ENCODE results near the gene SC5D.

Gene SC5D, protein sequence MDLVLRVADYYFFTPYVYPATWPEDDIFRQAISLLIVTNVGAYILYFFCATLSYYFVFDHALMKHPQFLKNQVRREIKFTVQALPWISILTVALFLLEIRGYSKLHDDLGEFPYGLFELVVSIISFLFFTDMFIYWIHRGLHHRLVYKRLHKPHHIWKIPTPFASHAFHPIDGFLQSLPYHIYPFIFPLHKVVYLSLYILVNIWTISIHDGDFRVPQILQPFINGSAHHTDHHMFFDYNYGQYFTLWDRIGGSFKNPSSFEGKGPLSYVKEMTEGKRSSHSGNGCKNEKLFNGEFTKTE

GRCh38 chr11:121292495-121293287, at the start of gene SC5D:
Gene SC5D, plus strand, starts transcription at chr11:121292771. Its CDS starts 10,605 bp downstream, at chr11:121303376.
- peak; percentile 91 for DNase-seq (ENCODE audit: low read depth)

- peak; percentile 3 for DNase-seq (ENCODE audit: low read depth)
These were observed 47.7 kb upstream of the SC5D start for GRCh38 chr11:121244884-121245283.

GRCh38 chr11:121246021-121246768, 46.4 kb upstream of the SC5D start:
- no peak for DNase-seq (ENCODE audit: low read depth)

DNA sequence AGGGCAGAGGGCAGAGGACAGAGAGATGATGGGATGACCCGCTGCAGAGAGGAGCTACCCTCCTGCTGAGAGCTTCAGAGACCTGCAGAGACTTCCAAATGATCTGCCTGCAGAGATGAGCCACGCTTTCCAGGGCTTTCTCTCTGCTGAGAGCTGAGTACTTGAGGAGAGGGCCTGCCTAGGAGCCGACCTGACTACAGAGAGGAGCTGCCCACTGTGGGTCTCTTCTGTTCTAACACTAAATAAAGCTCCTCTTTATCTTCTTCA, 45.9 kb upstream of the SC5D start:
- no peak for DNase-seq (ENCODE audit: low read depth)

- no peak for DNase-seq (ENCODE audit: low read depth)
These were observed 44.1 kb upstream of the SC5D start for GRCh38 chr11:121248496-121248895.

DNA sequence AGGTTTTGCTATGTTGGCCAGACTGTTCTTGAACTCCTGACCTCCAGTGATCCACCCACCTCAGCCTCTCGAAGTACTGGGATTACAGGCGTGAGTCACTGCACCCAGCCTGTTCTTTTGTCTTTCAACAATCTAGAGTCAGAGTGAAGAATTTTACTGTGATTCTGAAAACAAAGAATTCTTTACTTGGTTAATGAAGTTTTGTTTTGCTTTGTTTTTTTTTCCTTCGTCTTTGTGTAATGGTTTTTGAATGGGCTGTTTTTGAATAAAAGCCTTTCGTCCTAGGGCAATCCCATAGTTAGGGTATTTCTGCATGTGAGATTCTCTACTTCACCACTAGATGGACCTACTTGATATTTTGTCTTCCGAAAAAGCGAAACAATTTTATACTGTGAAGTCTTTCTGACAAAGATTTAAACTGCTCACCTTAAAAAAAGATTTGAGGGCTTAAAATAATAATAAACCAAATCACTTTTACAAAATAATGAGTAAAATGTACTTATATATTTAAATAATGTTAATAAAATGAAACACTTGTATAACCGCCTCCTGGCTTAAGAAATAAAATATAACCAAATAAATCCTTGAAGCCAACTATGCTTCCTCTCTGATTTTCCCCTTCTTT, 43.4 kb upstream of the SC5D start:
- peak; percentile 55 for DNase-seq (ENCODE audit: low read depth)

GRCh38 chr11:121250843-121251242, 41.7 kb upstream of the SC5D start:
- DNase-seq (ENCODE audit: low read depth), result no peak

DNA sequence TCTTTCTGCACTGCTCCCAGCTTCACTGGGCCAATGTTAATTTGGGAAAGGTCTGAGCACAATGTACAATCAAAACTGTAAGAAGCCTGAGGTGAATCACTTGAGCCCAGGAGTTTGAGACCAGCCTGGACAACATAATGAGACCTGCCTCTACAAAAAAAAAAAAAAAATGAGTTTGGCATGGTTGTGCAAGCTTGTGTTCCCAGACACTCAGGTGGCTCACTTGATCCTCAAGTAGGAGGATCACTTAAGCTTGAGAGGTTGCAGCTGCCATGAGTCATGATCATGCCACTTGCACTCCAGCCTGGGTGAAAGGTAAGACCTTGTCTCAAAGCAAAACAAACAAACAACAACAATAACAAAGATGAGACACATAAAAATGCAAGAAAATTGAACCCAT, 38.6 kb upstream of the SC5D start:
- no peak for DNase-seq (ENCODE audit: low read depth)

GRCh38 chr11:121254756-121255155, 37.8 kb upstream of the SC5D start:
- DNase-seq (ENCODE audit: low read depth), result no peak

DNA sequence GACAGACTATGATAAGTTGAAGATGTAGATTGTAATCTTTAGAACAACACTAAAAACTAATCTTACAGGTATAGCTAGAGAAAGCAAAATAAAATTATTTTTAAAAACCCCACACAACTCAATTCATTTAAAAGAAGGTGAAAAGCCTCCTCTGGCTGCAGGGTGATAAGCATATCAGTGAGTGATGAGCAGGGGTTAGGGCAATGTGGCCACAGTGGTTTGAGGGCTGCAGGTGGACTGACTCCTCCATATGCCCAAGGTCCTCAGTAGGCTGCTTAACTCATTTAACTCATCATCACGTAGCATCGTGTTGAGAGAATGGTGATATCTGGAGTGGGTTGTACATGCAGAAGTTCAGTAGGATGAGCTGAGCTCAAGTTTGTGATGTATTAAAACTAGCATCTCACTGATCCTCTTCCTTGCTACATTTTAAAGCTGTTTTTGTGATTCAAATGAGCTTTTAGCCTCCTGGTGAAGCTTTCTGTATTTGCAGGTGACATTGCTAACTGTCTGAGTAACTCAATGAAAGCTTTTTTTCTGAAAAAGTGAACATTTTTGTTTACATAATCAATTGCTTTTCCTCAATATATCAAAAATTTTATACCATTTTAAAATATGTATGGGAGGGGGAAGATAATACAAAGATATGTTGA, 37.0 kb upstream of the SC5D start:
- DNase-seq (ENCODE audit: low read depth), result no peak

- DNase-seq (ENCODE audit: low read depth), result no peak
These were observed 35.3 kb upstream of the SC5D start for GRCh38 chr11:121257289-121257688.

DNA sequence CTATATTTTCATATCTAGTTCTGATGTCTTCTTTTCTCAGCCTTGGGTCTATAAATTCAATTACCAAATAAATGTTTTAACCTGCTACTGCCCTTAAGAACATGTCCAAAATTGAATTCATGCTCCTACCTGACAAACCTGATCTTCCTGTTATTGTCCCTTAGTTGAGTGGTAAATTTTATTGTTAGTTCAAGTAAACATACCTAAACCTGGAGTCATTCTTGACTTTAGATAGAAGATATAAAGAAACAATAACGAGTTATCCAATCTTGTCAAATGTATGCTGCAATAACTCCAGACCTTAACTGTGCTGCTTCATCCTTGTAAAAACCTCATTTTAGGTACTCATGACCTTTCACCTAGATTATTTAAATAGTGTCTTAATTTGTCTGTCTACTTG, 34.6 kb upstream of the SC5D start:
- DNase-seq (ENCODE audit: low read depth), result no peak

GRCh38 chr11:121265586-121265985, 27.0 kb upstream of the SC5D start:
- DNase-seq (ENCODE audit: low read depth), result no peak

DNA sequence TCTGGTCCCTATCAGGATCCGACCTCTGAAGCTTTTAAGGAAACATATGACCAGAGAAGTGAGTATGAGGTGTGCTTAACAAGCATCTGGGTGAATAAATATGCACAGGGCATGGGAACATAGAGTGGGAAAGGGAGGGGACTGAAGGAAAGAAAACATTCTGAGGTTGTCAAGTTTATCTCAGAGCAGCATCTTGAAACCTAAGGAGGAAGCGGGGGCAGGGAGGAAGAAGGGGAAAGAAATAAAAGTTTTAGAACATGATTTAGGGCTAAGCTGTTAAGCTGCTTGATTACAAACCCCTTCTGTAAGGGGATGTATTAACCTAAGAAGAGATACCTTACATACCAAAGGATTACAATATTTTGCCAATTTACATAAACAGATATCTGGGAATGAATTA, 24.0 kb upstream of the SC5D start:
- DNase-seq (ENCODE audit: low read depth), result no peak

DNA sequence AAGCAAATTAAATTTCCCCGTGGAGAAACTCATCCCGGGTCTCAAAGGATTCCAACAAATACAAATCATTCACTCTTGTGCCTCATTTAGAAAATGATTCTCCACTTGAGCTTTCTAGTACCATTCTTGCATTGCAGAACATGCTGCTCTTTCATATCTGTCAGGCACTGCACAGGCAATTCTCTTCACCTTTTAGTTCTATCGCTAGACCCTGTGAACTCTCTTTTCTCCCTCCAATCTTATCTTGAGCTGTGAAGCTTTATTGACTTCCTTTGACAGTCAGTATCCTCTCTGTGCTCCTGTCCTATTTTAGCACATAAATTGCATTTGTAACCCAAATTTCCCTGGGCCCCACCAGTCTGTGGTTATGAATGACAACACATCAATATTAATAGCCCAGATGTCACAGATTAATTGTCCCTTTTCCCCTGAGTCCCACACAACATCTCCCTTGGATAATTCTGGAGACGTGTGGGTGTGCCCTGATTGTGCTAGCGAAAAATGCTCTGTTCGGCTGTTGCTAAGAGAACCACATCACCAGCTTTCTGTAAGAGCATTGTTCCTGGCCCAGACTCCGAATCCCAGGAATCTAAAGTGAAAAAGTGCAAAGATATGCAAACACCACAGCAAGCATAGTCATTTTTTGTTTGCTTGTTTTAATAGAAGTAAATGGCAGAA, 22.4 kb upstream of the SC5D start:
- DNase-seq (ENCODE audit: low read depth), result no peak

- DNase-seq (ENCODE audit: low read depth), result peak; percentile 7
These were observed 18.1 kb upstream of the SC5D start for GRCh38 chr11:121274332-121274991.

- DNase-seq (ENCODE audit: low read depth), result no peak
These were observed 10.9 kb upstream of the SC5D start for GRCh38 chr11:121281698-121282097.

GRCh38 chr11:121282386-121282785, 10.2 kb upstream of the SC5D start:
- DNase-seq (ENCODE audit: low read depth), result no peak

- DNase-seq (ENCODE audit: low read depth), result no peak
These were observed 9.6 kb upstream of the SC5D start for GRCh38 chr11:121282886-121283502.

- DNase-seq (ENCODE audit: low read depth), result no peak
These were observed 1.3 kb upstream of the SC5D start for GRCh38 chr11:121291319-121291718.

Measured in ELR (cell line).